Colonic mucosa (tissue), 4 donors: Measurements from ENCODE around the gene EYS. TPM values are rescaled to one million over a fixed set of nuclear protein-coding genes. Genes with fewer than 3 reads are reported as not detected.

Experiments
- DNase-seq: peaks from one replicate; pipeline ENCODE4 v3.0.0-alpha.2; 2020
- H3K27ac ChIP-seq: fragments of 200-600 bp; one replicate; pipeline ENCODE4 v1.8.0; 2021
- H3K27me3 ChIP-seq: fragments of 200-600 bp; one replicate; pipeline ENCODE4 v1.8.0; 2021
- H3K36me3 ChIP-seq: fragments of 200-600 bp; one replicate; pipeline ENCODE4 v1.8.0; 2021
- H3K4me1 ChIP-seq: fragments of 200-600 bp; one replicate; pipeline ENCODE4 v1.8.0; 2021; ENCODE audit warnings: mild to moderate bottlenecking
- H3K4me3 ChIP-seq: fragments of 200-600 bp; one replicate; pipeline ENCODE4 v1.8.0; 2021
- H3K9ac ChIP-seq, 2 donors: one replicate each; pipeline ENCODE4 v1.7.0; 2013; ENCODE audit warnings: control low read depth in 2 of 2, low read depth in 2 of 2, low read length in 2 of 2
- H3K9me3 ChIP-seq: fragments of 200-600 bp; one replicate; pipeline ENCODE4 v1.8.0; 2021
- intact Hi-C: fragments of 100-400 bp; cut with DNase I; formaldehyde crosslinking; loops from one replicate; pipeline ENCODE4 v1.14.1; 2022
- total RNA-seq, 2 donors: library from RNA; stranded (reverse); fragmentation: NEBNext Ultra II Directional in 1 of 2; extraction: Animal tissue kit (Norgen Biotek cat#: 25700) in 1 of 2; gene quantifications; one replicate each; pipeline ENCODE4 v1.2.1, GENCODE V29; 2021
- TF ChIP-seq, protein P1 (sequence below): fragments of 200-600 bp; IDR thresholded peaks from one replicate; pipeline ENCODE4 v1.8.0; 2022; ENCODE audit warnings: antibody characterized with exemption, mild to moderate bottlenecking
- donor health status: healthy.
- donor health status: DM: no; HTN: no; CAD: no.
- donor health status: DM: no; HTN: no; CAD: no.

Gene EYS
- total RNA-seq, 2 donors from 2014 or later: 0.64 to 0.82 TPM

DNA sequence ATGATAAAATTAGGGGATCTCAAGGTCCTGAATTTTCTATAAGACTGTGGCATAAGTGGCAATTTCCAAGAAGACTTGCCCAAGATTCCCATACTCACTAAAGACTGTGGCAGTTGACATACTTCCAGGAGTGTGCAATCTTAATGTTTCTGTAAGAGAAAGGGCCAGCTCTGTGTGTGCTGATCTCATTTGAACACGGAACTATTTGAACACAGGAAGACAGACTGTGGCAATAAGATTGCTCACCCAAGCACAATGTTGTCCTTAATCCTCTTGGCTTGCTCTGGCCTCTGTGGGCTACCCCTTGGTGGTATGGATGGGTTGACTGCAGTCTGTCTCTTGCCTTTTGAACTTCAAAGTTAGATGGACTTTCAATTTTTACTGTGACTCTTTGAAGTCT, 1920.0 kb downstream of the EYS start:
- H3K27ac ChIP-seq: no peak overlapping the region
- H3K36me3 ChIP-seq: no peaks in the 10 kb centered on the region
- intact Hi-C loops: no loop called here
- no peaks in the 10 kb centered on the region for H3K4me1 ChIP-seq
- TF ChIP-seq, protein P1, sequence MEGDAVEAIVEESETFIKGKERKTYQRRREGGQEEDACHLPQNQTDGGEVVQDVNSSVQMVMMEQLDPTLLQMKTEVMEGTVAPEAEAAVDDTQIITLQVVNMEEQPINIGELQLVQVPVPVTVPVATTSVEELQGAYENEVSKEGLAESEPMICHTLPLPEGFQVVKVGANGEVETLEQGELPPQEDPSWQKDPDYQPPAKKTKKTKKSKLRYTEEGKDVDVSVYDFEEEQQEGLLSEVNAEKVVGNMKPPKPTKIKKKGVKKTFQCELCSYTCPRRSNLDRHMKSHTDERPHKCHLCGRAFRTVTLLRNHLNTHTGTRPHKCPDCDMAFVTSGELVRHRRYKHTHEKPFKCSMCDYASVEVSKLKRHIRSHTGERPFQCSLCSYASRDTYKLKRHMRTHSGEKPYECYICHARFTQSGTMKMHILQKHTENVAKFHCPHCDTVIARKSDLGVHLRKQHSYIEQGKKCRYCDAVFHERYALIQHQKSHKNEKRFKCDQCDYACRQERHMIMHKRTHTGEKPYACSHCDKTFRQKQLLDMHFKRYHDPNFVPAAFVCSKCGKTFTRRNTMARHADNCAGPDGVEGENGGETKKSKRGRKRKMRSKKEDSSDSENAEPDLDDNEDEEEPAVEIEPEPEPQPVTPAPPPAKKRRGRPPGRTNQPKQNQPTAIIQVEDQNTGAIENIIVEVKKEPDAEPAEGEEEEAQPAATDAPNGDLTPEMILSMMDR: no peak
- no peak overlapping the region for H3K9ac ChIP-seq
- H3K4me3 ChIP-seq: no peak overlapping the region
- no peaks in the 10 kb centered on the region for H3K9me3 ChIP-seq
- H3K27me3 ChIP-seq: no peaks in the 10 kb centered on the region
- DNase-seq: no peak

DNA sequence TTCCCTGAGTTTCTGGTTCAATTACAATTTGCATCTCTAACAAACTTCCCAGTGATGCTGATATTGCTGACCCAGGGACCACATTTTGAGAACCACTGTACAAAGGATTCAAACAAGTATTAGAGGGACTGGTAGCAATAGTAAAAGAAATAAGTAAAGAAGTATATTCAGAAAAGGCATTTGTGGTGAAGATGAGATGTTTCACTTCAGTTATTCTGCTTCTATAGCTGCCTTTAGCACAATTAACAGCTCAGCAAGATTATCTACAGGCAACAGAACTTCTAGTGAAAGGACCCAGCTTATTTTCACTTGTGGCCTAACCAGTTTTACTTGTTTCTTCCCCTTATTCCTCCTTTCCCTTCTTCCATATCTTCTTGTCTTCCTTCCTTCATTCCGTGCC, 1922.0 kb downstream of the EYS start:
- TF ChIP-seq, protein P1: no peak
- Histone ChIP-seq H3K27me3 (no peaks in the 10 kb centered on the region), H3K9me3 (no peaks in the 10 kb centered on the region), H3K4me3 (no peak overlapping the region), H3K9ac (no peak overlapping the region), H3K27ac (no peak overlapping the region), H3K36me3 (no peaks in the 10 kb centered on the region), H3K4me1 (no peaks in the 10 kb centered on the region)
- intact Hi-C loops: no loop called here
- DNase-seq: no peak

DNA sequence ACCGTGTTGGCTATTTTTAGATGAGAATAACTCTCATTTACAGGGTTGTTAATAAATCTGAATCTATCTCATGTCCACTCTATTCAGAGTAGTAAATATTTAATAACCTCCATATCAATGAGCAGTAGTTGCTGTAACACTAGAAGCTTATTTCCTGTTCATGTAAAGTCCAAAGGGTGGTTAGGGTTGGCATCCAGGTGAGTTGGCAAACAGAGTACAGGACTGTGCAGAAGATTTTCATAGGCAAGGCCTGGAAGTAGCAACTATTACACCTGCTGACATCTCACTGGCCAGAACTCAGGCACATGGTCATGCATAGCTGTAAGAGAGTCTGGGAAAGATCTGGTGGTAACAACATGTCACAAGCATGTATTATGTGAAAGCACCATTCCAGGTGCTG, 1923.9 kb downstream of the EYS start:
- intact Hi-C loops: no loop called here
- H3K9ac ChIP-seq: no peak overlapping the region
- H3K9me3 ChIP-seq: no peaks in the 10 kb centered on the region
- DNase-seq: peak; percentile 23
- H3K27me3 ChIP-seq: no peaks in the 10 kb centered on the region
- no peaks in the 10 kb centered on the region for H3K4me1 ChIP-seq
- H3K36me3 ChIP-seq: no peaks in the 10 kb centered on the region
- TF ChIP-seq, protein P1: no peak
- H3K27ac ChIP-seq: no peak overlapping the region
- no peak overlapping the region for H3K4me3 ChIP-seq

GRCh38 chr6:63774961-63775360, 1932.1 kb downstream of the EYS start:
- no peaks in the 10 kb centered on the region for H3K36me3 ChIP-seq
- no peak for DNase-seq
- no peaks in the 10 kb centered on the region for H3K27me3 ChIP-seq
- no peak overlapping the region for H3K27ac ChIP-seq
- intact Hi-C loops: no loop called here
- H3K9me3 ChIP-seq: no peaks in the 10 kb centered on the region
- no peak overlapping the region for H3K4me3 ChIP-seq
- TF ChIP-seq, protein P1: no peak
- no peaks in the 10 kb centered on the region for H3K4me1 ChIP-seq
- H3K9ac ChIP-seq: no peak overlapping the region

DNA sequence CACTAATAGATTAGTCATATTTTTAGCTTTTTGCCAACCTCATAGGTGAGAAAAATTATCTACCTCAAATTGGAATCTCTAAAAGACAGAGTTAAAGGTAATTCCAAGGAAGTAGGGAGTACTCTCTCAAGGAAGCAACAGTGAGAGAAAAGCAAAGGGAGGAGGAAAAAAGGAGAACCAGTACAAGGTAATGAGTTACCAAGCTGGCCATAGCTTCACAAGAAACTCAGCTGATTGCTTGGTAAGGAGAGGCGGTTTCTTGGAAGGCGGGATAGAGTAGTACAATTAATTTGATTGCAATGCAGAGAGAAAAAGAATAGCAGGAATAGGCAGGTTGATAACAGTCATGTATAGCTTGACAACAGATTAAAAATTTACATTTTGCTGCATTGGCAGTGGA, 1933.8 kb downstream of the EYS start:
- Histone ChIP-seq H3K36me3 (no peaks in the 10 kb centered on the region), H3K27ac (no peak overlapping the region), H3K9me3 (no peaks in the 10 kb centered on the region), H3K4me1 (no peaks in the 10 kb centered on the region), H3K4me3 (no peak overlapping the region), H3K27me3 (no peaks in the 10 kb centered on the region), H3K9ac (no peak overlapping the region)
- DNase-seq: no peak
- intact Hi-C loops: no loop called here
- TF ChIP-seq, protein P1: no peak

- H3K36me3 ChIP-seq: no peaks in the 10 kb centered on the region
- no peak overlapping the region for H3K9ac ChIP-seq
- no peaks in the 10 kb centered on the region for H3K4me1 ChIP-seq
- H3K4me3 ChIP-seq: no peak overlapping the region
- TF ChIP-seq, protein P1: no peak
- H3K27ac ChIP-seq: no peak overlapping the region
- no peak for DNase-seq
- no peaks in the 10 kb centered on the region for H3K9me3 ChIP-seq
- H3K27me3 ChIP-seq: no peaks in the 10 kb centered on the region
- intact Hi-C loops: loop anchor here (2.0 to 5.0 kb wide), 2 partner anchors 167 to 414 kb away; no protein-coding TSS in a partner anchor
Observed at GRCh38 chr6:63765828-63766227, 1941.2 kb downstream of the EYS start.
